Adrenal gland (tissue), 12 donors: ENCODE measurements around the gene LCE7A. TPM values are rescaled to one million over a fixed set of nuclear protein-coding genes. Genes with fewer than 3 reads are reported as not detected.

Experiments used
- DNase-seq, 7 donors: peaks; one replicate each; pipeline ENCODE4 v3.0.0-alpha.2; 2019 to 2020
- H3K27ac ChIP-seq, 5 donors: fragments of 200-600 bp; sonication (generic) in 4 of 5; 1 replicate in 3 of 5; 2 replicates in 2 of 5; pipeline versions ENCODE4 v1.5.1 to v1.8.0; 2016 to 2020; ENCODE audit warnings: mild to moderate bottlenecking in 1 of 5
- H3K27me3 ChIP-seq: fragments of 200-600 bp; 2 replicates; pipeline ENCODE4 v1.8.0; 2021
- H3K36me3 ChIP-seq, 2 donors: fragments of 200-600 bp; replicated peaks in 1 of 2; 1 replicate in 1 of 2; 2 replicates in 1 of 2; pipeline versions ENCODE4 v1.5.1 to v1.8.0; 2018 to 2022
- H3K4me1 ChIP-seq, 2 donors: fragments of 200-600 bp; replicated peaks in 1 of 2; 1 replicate in 1 of 2; 2 replicates in 1 of 2; pipeline versions ENCODE4 v1.5.1 to v1.8.0; 2018 to 2021
- H3K4me3 ChIP-seq, 4 donors: fragments of 200-600 bp; sonication (generic) in 3 of 4; one replicate each; pipeline ENCODE4 v1.5.1; 2016 to 2018
- H3K9me3 ChIP-seq, 3 donors: fragments of 200-600 bp; sonication (generic) in 1 of 3; replicated peaks in 1 of 3; 1 replicate in 2 of 3; 2 replicates in 1 of 3; pipeline versions ENCODE4 v1.5.1 to v1.8.0; 2016 to 2021
- POLR2A ChIP-seq, 2 donors: fragments of 450-650 bp; IDR thresholded peaks; one replicate each; pipeline ENCODE4 v1.6.1; 2017; ENCODE audit warnings: antibody characterized with exemption in 2 of 2, mild to moderate bottlenecking in 2 of 2, moderate library complexity in 1 of 2
- WGBS, 4 donors: extraction: QIAGEN DNeasy Blood & Tissue Kit in 2 of 4; methylation state at CpG; one replicate each; pipeline versions ENCODE4 v1.1.5 to v1.1.7; 2013 to 2017; 5-methylcytosine and 5-hydroxymethylcytosine counted together
- intact Hi-C, 2 donors: fragments of 100-400 bp; cut with DNase I; formaldehyde crosslinking; loops; one replicate each; pipeline versions ENCODE4 v1.14.1 to v1.15.0; 2022 to 2023
- polyA plus RNA-seq, 3 donors: library from polyadenylated mRNA; stranded (reverse); fragments of 200-250 nt in 2 of 3; fragments of 350-450 nt in 1 of 3; fragmentation: Illumina TruSeq in 1 of 3; extraction: RNeasy Lipid Tissue Mini Kit (QIAGEN cat#74804) in 1 of 3; gene quantifications; one replicate each; pipeline ENCODE4 v1.2.3, GENCODE V29; 2013 to 2014
- total RNA-seq, 9 donors: library from RNA; depleted of rRNA in 4 of 9; stranded (reverse); fragments of >200 nt in 4 of 9; fragments of 120-200 nt in 1 of 9; fragmentation: NEBNext Ultra II Directional in 1 of 9; extraction: Animal tissue kit (Norgen Biotek cat#: 25700) in 1 of 9; gene quantifications; one replicate each; pipeline versions ENCODE4 v1.1.0 to v1.2.4, GENCODE V29; 2013 to 2023
- TF ChIP-seq, protein P1 (sequence below), 6 experiments: fragments of 450-650 bp in 4 of 6; fragments of 200-600 bp in 2 of 6; sonication (generic) in 1 of 6; IDR thresholded peaks; 1 replicate in 5 of 6; 2 replicates in 1 of 6; pipeline versions ENCODE4 v1.5.1 to v1.8.0; 2016 to 2021; ENCODE audit warnings: antibody characterized with exemption in 6 of 6, mild to moderate bottlenecking in 2 of 6, moderate library complexity in 1 of 6
- donor health status: healthy with polysubstance abuse.
- donor health status: Bipolar disorder and iron deficiency.
- donor health status: DM: yes; HTN: yes; CAD: no.
- donor health status: DM: no; HTN: no; CAD: no.
- donor health status: DM: no; HTN: no; CAD: no.
- donor health status: DM: yes; HTN: yes; CAD: no.

The LCE7A gene
- total and polyA plus RNA-seq, 12 donors, result not detected

GRCh38 chr1:152902636-152903035 lies 42.8 kb downstream of the LCE7A start:
- no peaks in the 10 kb centered on the region for H3K27me3 ChIP-seq
- no peak overlapping the region for H3K27ac ChIP-seq
- H3K9me3 ChIP-seq, result no peaks in the 10 kb centered on the region
- no peak overlapping the region for H3K4me3 ChIP-seq
- no peaks in the 10 kb centered on the region for H3K4me1 ChIP-seq
- H3K36me3 ChIP-seq, result no peaks in the 10 kb centered on the region
- WGBS, 4 donors, result 69 to 91% (median 72%) methylated on average over 3 to 4 of the region's 4 CpGs
- TF ChIP-seq, protein P1, sequence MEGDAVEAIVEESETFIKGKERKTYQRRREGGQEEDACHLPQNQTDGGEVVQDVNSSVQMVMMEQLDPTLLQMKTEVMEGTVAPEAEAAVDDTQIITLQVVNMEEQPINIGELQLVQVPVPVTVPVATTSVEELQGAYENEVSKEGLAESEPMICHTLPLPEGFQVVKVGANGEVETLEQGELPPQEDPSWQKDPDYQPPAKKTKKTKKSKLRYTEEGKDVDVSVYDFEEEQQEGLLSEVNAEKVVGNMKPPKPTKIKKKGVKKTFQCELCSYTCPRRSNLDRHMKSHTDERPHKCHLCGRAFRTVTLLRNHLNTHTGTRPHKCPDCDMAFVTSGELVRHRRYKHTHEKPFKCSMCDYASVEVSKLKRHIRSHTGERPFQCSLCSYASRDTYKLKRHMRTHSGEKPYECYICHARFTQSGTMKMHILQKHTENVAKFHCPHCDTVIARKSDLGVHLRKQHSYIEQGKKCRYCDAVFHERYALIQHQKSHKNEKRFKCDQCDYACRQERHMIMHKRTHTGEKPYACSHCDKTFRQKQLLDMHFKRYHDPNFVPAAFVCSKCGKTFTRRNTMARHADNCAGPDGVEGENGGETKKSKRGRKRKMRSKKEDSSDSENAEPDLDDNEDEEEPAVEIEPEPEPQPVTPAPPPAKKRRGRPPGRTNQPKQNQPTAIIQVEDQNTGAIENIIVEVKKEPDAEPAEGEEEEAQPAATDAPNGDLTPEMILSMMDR (IDR thresholded peaks at IDR 0.05), result no peak
- no peak for TF ChIP-seq POLR2A (IDR thresholded peaks at IDR 0.05)
- intact Hi-C loops, result no loop called here
- no peak for DNase-seq

GRCh38 chr1:152904688-152905440 lies 45.1 kb downstream of the LCE7A start:
- no peaks in the 10 kb centered on the region for H3K4me1 ChIP-seq
- H3K27ac ChIP-seq, result no peak overlapping the region
- WGBS, 4 donors, result 67 to 77% (median 71%) methylated on average over 7 of the region's 7 CpGs
- TF ChIP-seq POLR2A (IDR thresholded peaks at IDR 0.05), result no peak
- TF ChIP-seq, protein P1 (IDR thresholded peaks at IDR 0.05), result no peak
- intact Hi-C loops, result no loop called here
- no peaks in the 10 kb centered on the region for H3K27me3 ChIP-seq
- no peaks in the 10 kb centered on the region for H3K36me3 ChIP-seq
- no peaks in the 10 kb centered on the region for H3K9me3 ChIP-seq
- H3K4me3 ChIP-seq, result no peak overlapping the region
- no peak for DNase-seq

- no peaks in the 10 kb centered on the region for H3K27me3 ChIP-seq
- H3K36me3 ChIP-seq, result no peaks in the 10 kb centered on the region
- no peak for DNase-seq
- no peak overlapping the region for H3K27ac ChIP-seq
- no peaks in the 10 kb centered on the region for H3K4me1 ChIP-seq
- no peak for TF ChIP-seq POLR2A (IDR thresholded peaks at IDR 0.05)
- TF ChIP-seq, protein P1 (IDR thresholded peaks at IDR 0.05), result no peak
- H3K9me3 ChIP-seq, result no peaks in the 10 kb centered on the region
- H3K4me3 ChIP-seq, result no peak overlapping the region
- WGBS, 4 donors, result 50 to 60% (median 52%) methylated on average over 3 to 5 of the region's 5 CpGs
- intact Hi-C loops, result no loop called here
Observed at GRCh38 chr1:152906023-152906565, 46.3 kb downstream of the LCE7A start.

DNA sequence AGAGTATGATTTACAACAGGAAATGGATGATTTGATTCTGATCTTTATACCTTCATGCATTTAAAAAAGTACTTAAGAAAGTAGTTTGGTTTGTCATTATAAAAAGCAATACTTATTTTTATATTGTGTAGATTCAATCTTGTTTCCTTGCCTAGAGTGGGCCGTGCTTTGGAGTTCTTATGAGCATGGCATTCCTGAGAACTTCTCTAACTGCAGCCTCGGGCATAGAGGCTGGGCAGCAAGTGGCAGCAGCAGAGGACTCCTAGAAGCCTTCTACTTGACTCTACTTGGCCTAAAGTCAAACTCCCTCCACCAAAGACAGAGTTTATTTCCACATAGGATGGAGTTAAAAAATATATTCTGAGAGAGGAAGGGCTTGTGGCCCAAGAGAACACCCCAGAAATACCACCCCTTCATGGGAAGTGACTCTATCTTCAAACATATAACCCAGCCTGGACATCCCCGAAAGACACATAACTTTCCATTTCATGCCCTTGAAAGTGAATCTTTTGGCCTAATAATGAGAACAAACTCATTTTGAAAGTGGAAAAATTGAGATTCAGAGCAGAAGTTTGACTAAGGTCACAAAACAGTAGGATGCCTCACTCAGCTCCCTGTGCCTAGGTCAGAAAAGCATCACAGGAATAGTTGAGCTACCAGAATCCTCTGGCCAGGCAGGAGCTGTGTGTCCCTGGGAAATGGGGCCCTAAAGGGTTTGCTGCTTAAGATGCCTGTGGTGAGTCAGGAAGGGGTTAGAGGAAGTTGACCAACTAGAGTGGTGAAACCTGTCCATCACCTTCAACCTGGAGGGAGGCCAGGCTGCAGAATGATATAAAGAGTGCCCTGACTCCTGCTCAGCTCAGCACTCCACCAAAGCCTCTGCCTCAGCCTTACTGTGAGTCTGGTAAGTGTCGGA lies 48.1 kb downstream of the LCE7A start, which contains the start of gene IVL:
Gene IVL, plus strand, starts transcription at position 861 of the 916 bp plus-strand sequence. CDS start 1,252 bp downstream, outside the sequence.
- Histone ChIP-seq H3K27ac (no peak within 1 kb of the TSS), H3K9me3 (no peaks in the 10 kb centered on the region), H3K27me3 (no peaks in the 10 kb centered on the region), H3K36me3 (no peaks in the 10 kb centered on the region), H3K4me1 (no peaks in the 10 kb centered on the region), H3K4me3 (no peak within 1 kb of the TSS)
- 70 to 83% (median 78%) methylated on average over 3 to 4 of the region's 4 CpGs for WGBS, 4 donors
- TF ChIP-seq, protein P1 (IDR thresholded peaks at IDR 0.05), result no peak
- no peak for TF ChIP-seq POLR2A (IDR thresholded peaks at IDR 0.05)
- DNase-seq, result no peak
- intact Hi-C loops, result no loop called here
